K562 (cell line): Measurements from ENCODE around the gene TMEM87B. TPM values are rescaled to one million over a fixed set of nuclear protein-coding genes. Genes with fewer than 3 reads are reported as not detected.

Experiments used
- BRF1 ChIP-seq: IDR thresholded peaks from 3 replicates; pipeline ENCODE4 v1.6.1; 2011; ENCODE audit warnings: borderline replicate concordance, mild to moderate bottlenecking; ENCODE audit not compliant: insufficient read length; ENCODE audit errors: extremely low read depth
- FOS ChIP-seq: IDR thresholded peaks from 3 replicates; pipeline ENCODE4 v1.6.1; 2011; ENCODE audit not compliant: insufficient read length; ENCODE audit errors: extremely low read depth
- GABPB2 ChIP-seq: fragments of 250-450 bp; sonication (Bioruptor Pico); conservative IDR thresholded peaks from 2 replicates; pipeline ENCODE4 v1.5.1; 2021; ENCODE audit warnings: mild to moderate bottlenecking
- GATAD2B ChIP-seq: fragments of 450-650 bp; IDR thresholded peaks from 2 replicates; pipeline ENCODE4 v1.6.1; 2017; ENCODE audit warnings: mild to moderate bottlenecking, borderline replicate concordance
- POLR2B ChIP-seq: fragments of 450-650 bp; IDR thresholded peaks from 2 replicates; pipeline ENCODE4 v1.6.1; 2018; ENCODE audit warnings: low read depth; ENCODE audit not compliant: partially characterized antibody
- POLR2H ChIP-seq: IDR thresholded peaks from 2 replicates; pipeline ENCODE4 v1.6.1; 2016; ENCODE audit warnings: missing genetic modification characterization, low read depth, mild to moderate bottlenecking, control low read depth, missing compliant biosample characterization, moderate library complexity
- RAD21 ChIP-seq, 2 experiments: fragments of 250-450 bp in 1 of 2; fragments of 450-650 bp in 1 of 2; sonication (Bioruptor Pico) in 1 of 2; formaldehyde crosslinking in 1 of 2; IDR thresholded peaks in 1 of 2; conservative IDR thresholded peaks in 1 of 2; 2 replicates each; pipeline versions ENCODE4 v1.4.0 to v1.8.0; 2020 to 2022; ENCODE audit warnings: mild to moderate bottlenecking in 2 of 2, moderate library complexity in 1 of 2
- SMC3 ChIP-seq: conservative IDR thresholded peaks from 2 replicates; pipeline ENCODE4 v1.6.1; 2011; ENCODE audit warnings: low read depth, low read length, improper control_type of control experiment; ENCODE audit not compliant: insufficient read depth
- TEAD2 ChIP-seq: fragments of 450-650 bp; IDR thresholded peaks from 2 replicates; pipeline ENCODE4 v1.6.1; 2016; ENCODE audit warnings: missing genetic modification characterization, control low read depth, missing compliant biosample characterization
- polyA plus RNA-seq, 8 experiments: library from polyadenylated mRNA; depleted of rRNA in 4 of 8; stranded (reverse) in 5 of 8; unstranded in 3 of 8; fragments of >200 nt; fragmentation: Nextera tagmentation in 2 of 8; fragmentation: Illumina TruSeq in 1 of 8; extraction: Ambion mirVana in 2 of 8; extraction: Trizol in 1 of 8; gene quantifications; 2 replicates each; pipeline versions ENCODE4 v1.2.1 to v1.2.3, GENCODE V29; 2011 to 2014; ENCODE audit warnings: inconsistent platforms in 1 of 8, missing spikeins in 1 of 8
- total RNA-seq, 7 experiments: library from RNA; depleted of rRNA in 6 of 7; stranded (reverse); fragments of >200 nt in 6 of 7; fragmentation: Illumina TruSeq in 2 of 7; extraction: Trizol in 2 of 7; gene quantifications; 2 replicates each; pipeline versions ENCODE4 v1.2.1 to v1.2.3, GENCODE V29; 2011 to 2021; ENCODE audit warnings: low replicate concordance in 1 of 7
- TF ChIP-seq, protein P1 (sequence below), 3 experiments: IDR thresholded peaks in 2 of 3; conservative IDR thresholded peaks in 1 of 3; 2 replicates each; pipeline ENCODE4 v1.5.1; 2011 to 2012; ENCODE audit warnings: low read length in 3 of 3, mild to moderate bottlenecking in 3 of 3, control low read depth in 2 of 3, improper control_type of control experiment in 1 of 3, inconsistent platforms in 1 of 3, low read depth in 1 of 3, mixed read lengths in 1 of 3, moderate library complexity in 1 of 3; ENCODE audit not compliant: insufficient read depth in 2 of 3
- TF ChIP-seq, protein P2 (sequence below): fragments of 250-450 bp; sonication (Bioruptor Pico); IDR thresholded peaks from 2 replicates; pipeline ENCODE4 v1.8.0; 2021; ENCODE audit warnings: moderate library complexity, mild to moderate bottlenecking, inconsistent platforms
- TF ChIP-seq, protein P3 (sequence below), 2 experiments: fragments of 450-650 bp; conservative IDR thresholded peaks; 2 replicates each; pipeline ENCODE4 v1.6.1; 2017; ENCODE audit warnings: mild to moderate bottlenecking in 2 of 2, moderate library complexity in 2 of 2
- TF ChIP-seq, protein P4 (sequence below): fragments of 450-650 bp; IDR thresholded peaks from 2 replicates; pipeline ENCODE4 v1.6.1; 2017; ENCODE audit warnings: antibody characterized with exemption, mild to moderate bottlenecking
- TF ChIP-seq, protein P5 (sequence below): sonication (generic); formaldehyde crosslinking; IDR thresholded peaks from 2 replicates; pipeline ENCODE4 v1.5.0; 2020; ENCODE audit warnings: missing genetic modification reagents

TMEM87B gene
- total and polyA plus RNA-seq, 9 of the 15 experiments (the other 6 are each of a cell fraction or from before 2014, with no cell fraction given): 3.7 to 17.1 (median 11.0) TPM

DNA sequence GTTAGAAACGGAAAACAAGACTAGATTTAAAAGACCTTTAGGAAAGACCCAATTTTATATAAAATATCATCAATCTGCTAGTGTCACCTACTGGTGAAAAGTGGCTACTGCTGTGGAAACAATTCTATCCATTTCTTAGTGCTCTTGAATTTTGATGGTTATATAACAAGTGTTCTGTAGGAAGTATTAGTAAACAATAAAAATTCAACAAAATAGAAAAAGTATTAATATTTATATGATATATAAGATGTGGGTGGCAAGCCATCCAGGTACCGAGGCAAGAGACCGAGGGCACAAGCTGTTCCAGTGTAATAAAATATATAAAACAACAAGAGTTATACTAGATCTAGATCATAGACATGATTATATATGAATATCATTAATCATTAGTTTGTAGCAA is 6.2 kb upstream of the TMEM87B start (continued):
- no peak for TF ChIP-seq POLR2B
- peak; percentile 63; the same call in 1 of the 2 replicates for TF ChIP-seq SMC3
- TF ChIP-seq, protein P1, sequence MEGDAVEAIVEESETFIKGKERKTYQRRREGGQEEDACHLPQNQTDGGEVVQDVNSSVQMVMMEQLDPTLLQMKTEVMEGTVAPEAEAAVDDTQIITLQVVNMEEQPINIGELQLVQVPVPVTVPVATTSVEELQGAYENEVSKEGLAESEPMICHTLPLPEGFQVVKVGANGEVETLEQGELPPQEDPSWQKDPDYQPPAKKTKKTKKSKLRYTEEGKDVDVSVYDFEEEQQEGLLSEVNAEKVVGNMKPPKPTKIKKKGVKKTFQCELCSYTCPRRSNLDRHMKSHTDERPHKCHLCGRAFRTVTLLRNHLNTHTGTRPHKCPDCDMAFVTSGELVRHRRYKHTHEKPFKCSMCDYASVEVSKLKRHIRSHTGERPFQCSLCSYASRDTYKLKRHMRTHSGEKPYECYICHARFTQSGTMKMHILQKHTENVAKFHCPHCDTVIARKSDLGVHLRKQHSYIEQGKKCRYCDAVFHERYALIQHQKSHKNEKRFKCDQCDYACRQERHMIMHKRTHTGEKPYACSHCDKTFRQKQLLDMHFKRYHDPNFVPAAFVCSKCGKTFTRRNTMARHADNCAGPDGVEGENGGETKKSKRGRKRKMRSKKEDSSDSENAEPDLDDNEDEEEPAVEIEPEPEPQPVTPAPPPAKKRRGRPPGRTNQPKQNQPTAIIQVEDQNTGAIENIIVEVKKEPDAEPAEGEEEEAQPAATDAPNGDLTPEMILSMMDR (IDR thresholded peaks at IDR 0.05 in 2 of 3, conservative IDR thresholded peaks at IDR 0.05 in 1 of 3; ENCODE audit: insufficient read depth in 2 of 3, low read depth in 1 of 3, low read length in 3 of 3): peak; percentile 56 to 94 (median 67); a peak in 5 of 6 replicates
- TF ChIP-seq GATAD2B: 0 out of 2 replicates have a peak, but pooled peaks have one; percentile 38
- TF ChIP-seq, protein P2, sequence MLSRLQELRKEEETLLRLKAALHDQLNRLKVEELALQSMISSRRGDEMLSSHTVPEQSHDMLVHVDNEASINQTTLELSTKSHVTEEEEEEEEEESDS (CRISPR knock-in tag): no peak
- TF ChIP-seq FOS: no peak
- TF ChIP-seq, protein P3, sequence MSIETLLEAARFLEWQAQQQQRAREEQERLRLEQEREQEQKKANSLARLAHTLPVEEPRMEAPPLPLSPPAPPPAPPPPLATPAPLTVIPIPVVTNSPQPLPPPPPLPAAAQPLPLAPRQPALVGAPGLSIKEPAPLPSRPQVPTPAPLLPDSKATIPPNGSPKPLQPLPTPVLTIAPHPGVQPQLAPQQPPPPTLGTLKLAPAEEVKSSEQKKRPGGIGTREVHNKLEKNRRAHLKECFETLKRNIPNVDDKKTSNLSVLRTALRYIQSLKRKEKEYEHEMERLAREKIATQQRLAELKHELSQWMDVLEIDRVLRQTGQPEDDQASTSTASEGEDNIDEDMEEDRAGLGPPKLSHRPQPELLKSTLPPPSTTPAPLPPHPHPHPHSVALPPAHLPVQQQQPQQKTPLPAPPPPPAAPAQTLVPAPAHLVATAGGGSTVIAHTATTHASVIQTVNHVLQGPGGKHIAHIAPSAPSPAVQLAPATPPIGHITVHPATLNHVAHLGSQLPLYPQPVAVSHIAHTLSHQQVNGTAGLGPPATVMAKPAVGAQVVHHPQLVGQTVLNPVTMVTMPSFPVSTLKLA (conservative IDR thresholded peaks at IDR 0.05): peak; percentile 17 to 31; a peak in 1 of 4 replicates
- TF ChIP-seq BRF1: no peak
- TF ChIP-seq, protein P4, sequence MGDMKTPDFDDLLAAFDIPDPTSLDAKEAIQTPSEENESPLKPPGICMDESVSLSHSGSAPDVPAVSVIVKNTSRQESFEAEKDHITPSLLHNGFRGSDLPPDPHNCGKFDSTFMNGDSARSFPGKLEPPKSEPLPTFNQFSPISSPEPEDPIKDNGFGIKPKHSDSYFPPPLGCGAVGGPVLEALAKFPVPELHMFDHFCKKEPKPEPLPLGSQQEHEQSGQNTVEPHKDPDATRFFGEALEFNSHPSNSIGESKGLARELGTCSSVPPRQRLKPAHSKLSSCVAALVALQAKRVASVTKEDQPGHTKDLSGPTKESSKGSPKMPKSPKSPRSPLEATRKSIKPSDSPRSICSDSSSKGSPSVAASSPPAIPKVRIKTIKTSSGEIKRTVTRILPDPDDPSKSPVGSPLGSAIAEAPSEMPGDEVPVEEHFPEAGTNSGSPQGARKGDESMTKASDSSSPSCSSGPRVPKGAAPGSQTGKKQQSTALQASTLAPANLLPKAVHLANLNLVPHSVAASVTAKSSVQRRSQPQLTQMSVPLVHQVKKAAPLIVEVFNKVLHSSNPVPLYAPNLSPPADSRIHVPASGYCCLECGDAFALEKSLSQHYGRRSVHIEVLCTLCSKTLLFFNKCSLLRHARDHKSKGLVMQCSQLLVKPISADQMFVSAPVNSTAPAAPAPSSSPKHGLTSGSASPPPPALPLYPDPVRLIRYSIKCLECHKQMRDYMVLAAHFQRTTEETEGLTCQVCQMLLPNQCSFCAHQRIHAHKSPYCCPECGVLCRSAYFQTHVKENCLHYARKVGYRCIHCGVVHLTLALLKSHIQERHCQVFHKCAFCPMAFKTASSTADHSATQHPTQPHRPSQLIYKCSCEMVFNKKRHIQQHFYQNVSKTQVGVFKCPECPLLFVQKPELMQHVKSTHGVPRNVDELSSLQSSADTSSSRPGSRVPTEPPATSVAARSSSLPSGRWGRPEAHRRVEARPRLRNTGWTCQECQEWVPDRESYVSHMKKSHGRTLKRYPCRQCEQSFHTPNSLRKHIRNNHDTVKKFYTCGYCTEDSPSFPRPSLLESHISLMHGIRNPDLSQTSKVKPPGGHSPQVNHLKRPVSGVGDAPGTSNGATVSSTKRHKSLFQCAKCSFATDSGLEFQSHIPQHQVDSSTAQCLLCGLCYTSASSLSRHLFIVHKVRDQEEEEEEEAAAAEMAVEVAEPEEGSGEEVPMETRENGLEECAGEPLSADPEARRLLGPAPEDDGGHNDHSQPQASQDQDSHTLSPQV: peak; percentile 44; the same call in 1 of the 2 replicates
- peak; percentile 18; the same call in 1 of the 2 replicates for TF ChIP-seq POLR2H
- TF ChIP-seq RAD21 (CRISPR knock-in tag; conservative IDR thresholded peaks at IDR 0.05 in 1 of 2, IDR thresholded peaks at IDR 0.05 in 1 of 2): peak; percentile 92
- TF ChIP-seq, protein P5, sequence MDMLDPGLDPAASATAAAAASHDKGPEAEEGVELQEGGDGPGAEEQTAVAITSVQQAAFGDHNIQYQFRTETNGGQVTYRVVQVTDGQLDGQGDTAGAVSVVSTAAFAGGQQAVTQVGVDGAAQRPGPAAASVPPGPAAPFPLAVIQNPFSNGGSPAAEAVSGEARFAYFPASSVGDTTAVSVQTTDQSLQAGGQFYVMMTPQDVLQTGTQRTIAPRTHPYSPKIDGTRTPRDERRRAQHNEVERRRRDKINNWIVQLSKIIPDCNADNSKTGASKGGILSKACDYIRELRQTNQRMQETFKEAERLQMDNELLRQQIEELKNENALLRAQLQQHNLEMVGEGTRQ (CRISPR knock-in tag): no peak
- TF ChIP-seq TEAD2: no peak
- no peak for TF ChIP-seq GABPB2 (CRISPR knock-in tag)
